ENCODE measurements around the gene C10orf67.

- TF ChIP-seq CTCF (IDR thresholded peaks at IDR 0.05) (no peak), POLR2A (IDR thresholded peaks at IDR 0.05) (no peak)
Measured at GRCh38 chr10:23310404-23310803, 34.2 kb downstream of the C10orf67 start.

All from uterus (tissue), 2 donors.